IMR-90 (cell line): Measurements from ENCODE around the gene POLR2I.

ENCODE experiments used
- CEBPB ChIP-seq: IDR thresholded peaks from 2 replicates; pipeline ENCODE4 v1.6.1; 2012; ENCODE audit warnings: low read depth, low read length, improper control_type of control experiment
- CTCF ChIP-seq: conservative IDR thresholded peaks from 2 replicates; pipeline ENCODE4 v1.5.1; 2012; ENCODE audit warnings: mild to moderate bottlenecking, low read depth, low read length, improper control_type of control experiment
- MXI1 ChIP-seq: IDR thresholded peaks from 2 replicates; pipeline ENCODE4 v1.6.1; 2012; ENCODE audit warnings: low read depth, mild to moderate bottlenecking, low read length, moderate library complexity, borderline replicate concordance
- POLR2A ChIP-seq: IDR thresholded peaks from 2 replicates; pipeline ENCODE4 v1.6.1; 2012; ENCODE audit warnings: mild to moderate bottlenecking, low read depth, low read length
- RCOR1 ChIP-seq: IDR thresholded peaks from 2 replicates; pipeline ENCODE4 v1.6.1; 2012; ENCODE audit warnings: mild to moderate bottlenecking, low read length, improper control_type of control experiment; ENCODE audit not compliant: insufficient replicate concordance
- RFX5 ChIP-seq: IDR thresholded peaks from 2 replicates; pipeline ENCODE4 v1.8.0; 2012; ENCODE audit warnings: low read depth, mild to moderate bottlenecking, low read length, moderate library complexity
- USF2 ChIP-seq: fragments of 150-350 bp; IDR thresholded peaks from 2 replicates; pipeline ENCODE4 v1.6.1; 2017; ENCODE audit warnings: mild to moderate bottlenecking, antibody characterized with exemption, low read length, low read depth

- TF ChIP-seq POLR2A (no peak), CEBPB (no peak), CTCF (no peak), MXI1 (no peak), USF2 (no peak), RFX5 (no peak), RCOR1 (no peak)
Observed at GRCh38 chr19:36101550-36102327, 12.9 kb downstream of the POLR2I start.
